PC-9 (cell line): ENCODE data around the gene TOB2. TPM values are rescaled to one million over a fixed set of nuclear protein-coding genes. Genes with fewer than 3 reads are reported as not detected.
"Not testable (repeated sequence)": the region's sequence is repeated elsewhere in the genome, so short reads cannot be mapped to it uniquely, and the experiment has no call there.

ENCODE experiments used
- BruUV-seq: library from RNA; stranded (reverse); fragments of 400-500 nt; replicated peaks from 2 replicates; lab custom pipeline; 2021; lab: Mats Ljungman, UMichigan
- CTCF ChIA-PET: fragments of 300-600 bp; sonication (Branson Sonifier 250); formaldehyde crosslinking; loops from one replicate; lab custom pipeline; 2022; ENCODE audit warnings: antibody characterized with exemption; lab: Charles Lee
- POLR2A ChIA-PET: fragments of 300-600 bp; sonication (Branson Sonifier 250); formaldehyde crosslinking; loops from one replicate; lab custom pipeline; 2022; ENCODE audit warnings: antibody characterized with exemption; ENCODE audit not compliant: unreplicated experiment; lab: Charles Lee
- DNase-seq, 2 experiments: peaks; one replicate each; pipeline versions ENCODE4 v3.0.0 to v3.0.0-alpha.2; 2015 to 2022; ENCODE audit warnings: mixed read lengths in 1 of 2
- H2AFZ ChIP-seq: fragments of 200-600 bp; sonication (generic); 2 replicates; pipeline ENCODE4 v1.8.1; 2017; ENCODE audit warnings: antibody characterized with exemption
- H3F3A ChIP-seq: fragments of 200-600 bp; sonication (generic); 2 replicates; pipeline ENCODE4 v1.8.1; 2017; ENCODE audit warnings: antibody characterized with exemption, mild to moderate bottlenecking, low read depth; ENCODE audit not compliant: insufficient read depth
- H3K27ac ChIP-seq: fragments of 200-600 bp; sonication (generic); 2 replicates; pipeline ENCODE4 v1.6.1; 2016; ENCODE audit warnings: mixed run types
- H3K27me3 ChIP-seq: fragments of 200-600 bp; sonication (generic); 2 replicates; pipeline ENCODE4 v1.6.1; 2016; ENCODE audit warnings: low read depth, mixed run types; ENCODE audit not compliant: insufficient read depth
- H3K36me3 ChIP-seq: fragments of 200-600 bp; sonication (generic); 2 replicates; pipeline ENCODE4 v1.6.1; 2016; ENCODE audit warnings: low read depth, mixed run types
- H3K4me1 ChIP-seq: fragments of 200-600 bp; sonication (generic); replicated peaks from 2 replicates; pipeline ENCODE4 v1.6.1; 2016; ENCODE audit warnings: mixed run types; ENCODE audit not compliant: insufficient read depth
- H3K4me2 ChIP-seq: fragments of 200-600 bp; sonication (generic); 2 replicates; pipeline ENCODE4 v1.6.1; 2017; ENCODE audit warnings: mixed run types
- H3K4me3 ChIP-seq: fragments of 200-600 bp; sonication (generic); 2 replicates; pipeline ENCODE4 v1.6.1; 2016; ENCODE audit warnings: mixed run types
- H3K79me2 ChIP-seq: fragments of 200-600 bp; sonication (generic); 2 replicates; pipeline ENCODE4 v1.6.1; 2017; ENCODE audit warnings: low read depth, mixed run types
- H3K9me2 ChIP-seq: fragments of 200-600 bp; sonication (generic); 2 replicates; pipeline ENCODE4 v1.8.1; 2017; ENCODE audit warnings: mild to moderate bottlenecking; ENCODE audit not compliant: insufficient read depth
- H3K9me3 ChIP-seq: fragments of 200-600 bp; sonication (generic); 2 replicates; pipeline ENCODE4 v1.8.1; 2016; ENCODE audit warnings: low read depth; ENCODE audit not compliant: insufficient read depth
- H4K20me1 ChIP-seq: fragments of 200-600 bp; sonication (generic); 2 replicates; pipeline ENCODE4 v1.8.1; 2017; ENCODE audit not compliant: insufficient read depth
- EZH2 ChIP-seq: fragments of 200-600 bp; sonication (generic); IDR thresholded peaks from 2 replicates; pipeline ENCODE4 v1.8.0; 2017; ENCODE audit warnings: antibody characterized with exemption, low read depth
- intact Hi-C: fragments of 100-400 bp; cut with micrococcal nuclease; formaldehyde crosslinking; loops from one replicate; pipeline ENCODE4 v1.10.0; 2022; ENCODE audit not compliant: unreplicated experiment
- total RNA-seq: library from RNA; stranded (reverse); gene quantifications from 2 replicates; pipeline ENCODE4 v1.2.3, GENCODE V29; 2021
- TF ChIP-seq, protein P1 (sequence below): fragments of 200-600 bp; sonication (generic); conservative IDR thresholded peaks from 2 replicates; pipeline ENCODE4 v1.6.1; 2017; ENCODE audit warnings: mixed run types, antibody characterized with exemption, mild to moderate bottlenecking, moderate library complexity

TOB2 gene
- total RNA-seq, 1 experiment from 2014 or later, result 57.4 TPM

DNA sequence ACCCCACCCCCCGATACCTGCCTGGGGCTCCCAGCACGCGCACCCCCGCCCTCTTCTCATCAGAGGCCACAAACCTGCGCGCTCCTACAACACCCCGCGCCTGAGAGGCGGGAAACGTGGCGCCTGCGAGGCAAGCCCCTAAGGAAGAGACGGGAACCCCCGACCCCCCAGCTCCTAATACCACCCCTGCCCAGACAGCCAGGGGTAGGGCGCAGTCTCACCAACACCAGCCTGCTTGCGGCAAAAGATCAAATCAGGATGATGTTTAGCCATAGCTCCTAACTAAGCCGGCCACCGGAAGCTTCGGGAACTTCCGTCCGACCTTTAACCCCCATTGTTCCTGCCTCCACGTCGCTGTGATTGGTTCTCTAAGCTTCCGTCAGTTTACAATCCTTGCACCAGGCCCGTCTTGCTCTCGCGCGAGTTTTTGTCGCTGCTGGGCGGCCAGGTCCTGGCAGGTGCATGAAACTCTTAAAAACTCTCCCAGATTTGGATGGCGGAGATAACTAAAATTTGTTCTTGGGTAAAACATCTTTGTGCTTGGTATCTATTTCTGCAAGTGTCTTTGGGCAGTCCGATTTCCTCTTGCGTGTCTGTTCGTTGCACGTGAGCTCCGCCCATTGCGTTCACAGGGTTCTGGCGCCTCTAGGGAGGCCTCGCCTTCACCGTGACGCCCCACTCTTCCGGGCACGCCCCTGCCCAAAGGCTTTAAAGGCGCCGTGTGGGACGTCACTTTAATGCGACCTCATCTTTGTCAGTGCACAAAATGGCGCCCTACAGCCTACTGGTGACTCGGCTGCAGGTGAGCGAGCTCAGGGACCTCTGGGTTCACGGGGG, 22.0 kb upstream of the TOB2 start, which contains the start of the genes ACO2 and PHF5A:
ACO2 (plus strand) TSS at position 737 of the 837 bp plus-strand sequence; CDS start at position 767, 30 bp downstream.
PHF5A (minus strand) TSS at position 312 of the 837 bp plus-strand sequence; CDS start at position 273, 39 bp downstream.
- H2AFZ ChIP-seq, result peak within 1 kb of the TSS; percentile 83
- H3F3A ChIP-seq, result peaks cover 22% of the 10 kb centered on the region; the same call in 1 of the 2 replicates
- H3K9me2 ChIP-seq, result no peaks in the 10 kb centered on the region
- H4K20me1 ChIP-seq, result peaks cover 19% of the 10 kb centered on the region; the same call in 1 of the 2 replicates
- intact Hi-C loops, result loop anchor here (1.0 kb wide), 2 partner anchors 20 to 49 kb away; no protein-coding TSS in a partner anchor
- TF ChIP-seq, protein P1, sequence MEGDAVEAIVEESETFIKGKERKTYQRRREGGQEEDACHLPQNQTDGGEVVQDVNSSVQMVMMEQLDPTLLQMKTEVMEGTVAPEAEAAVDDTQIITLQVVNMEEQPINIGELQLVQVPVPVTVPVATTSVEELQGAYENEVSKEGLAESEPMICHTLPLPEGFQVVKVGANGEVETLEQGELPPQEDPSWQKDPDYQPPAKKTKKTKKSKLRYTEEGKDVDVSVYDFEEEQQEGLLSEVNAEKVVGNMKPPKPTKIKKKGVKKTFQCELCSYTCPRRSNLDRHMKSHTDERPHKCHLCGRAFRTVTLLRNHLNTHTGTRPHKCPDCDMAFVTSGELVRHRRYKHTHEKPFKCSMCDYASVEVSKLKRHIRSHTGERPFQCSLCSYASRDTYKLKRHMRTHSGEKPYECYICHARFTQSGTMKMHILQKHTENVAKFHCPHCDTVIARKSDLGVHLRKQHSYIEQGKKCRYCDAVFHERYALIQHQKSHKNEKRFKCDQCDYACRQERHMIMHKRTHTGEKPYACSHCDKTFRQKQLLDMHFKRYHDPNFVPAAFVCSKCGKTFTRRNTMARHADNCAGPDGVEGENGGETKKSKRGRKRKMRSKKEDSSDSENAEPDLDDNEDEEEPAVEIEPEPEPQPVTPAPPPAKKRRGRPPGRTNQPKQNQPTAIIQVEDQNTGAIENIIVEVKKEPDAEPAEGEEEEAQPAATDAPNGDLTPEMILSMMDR, result no peak
- H3K4me3 ChIP-seq, result peak within 1 kb of the TSS; percentile 84
- peaks cover 45% of the 10 kb centered on the region for H3K36me3 ChIP-seq
- DNase-seq, result peak; percentile 94 to 96
- peak within 1 kb of the TSS; percentile 78 for H3K27ac ChIP-seq
- no TSS peak for BruUV-seq
- ChIA-PET POLR2A (interaction anchor here (0.5 to 1.5 kb wide), 10 partner anchors 19 to 975 kb away, joined by 3 to 15 read pairs (median 4); partner anchors contain the start of genes TEF and TOB2), CTCF (interaction anchor here (0.6 to 1.3 kb wide), 3 partner anchors 49 to 1719 kb away, joined by 3 to 4 read pairs (median 4); no protein-coding TSS in a partner anchor)
- no peaks in the 10 kb centered on the region for H3K9me3 ChIP-seq
- H3K4me1 ChIP-seq, result peaks cover 25% of the 10 kb centered on the region
- peak within 1 kb of the TSS; percentile 96 for H3K4me2 ChIP-seq
- H3K27me3 ChIP-seq, result no peaks in the 10 kb centered on the region
- peaks cover 90% of the 10 kb centered on the region for H3K79me2 ChIP-seq

DNA sequence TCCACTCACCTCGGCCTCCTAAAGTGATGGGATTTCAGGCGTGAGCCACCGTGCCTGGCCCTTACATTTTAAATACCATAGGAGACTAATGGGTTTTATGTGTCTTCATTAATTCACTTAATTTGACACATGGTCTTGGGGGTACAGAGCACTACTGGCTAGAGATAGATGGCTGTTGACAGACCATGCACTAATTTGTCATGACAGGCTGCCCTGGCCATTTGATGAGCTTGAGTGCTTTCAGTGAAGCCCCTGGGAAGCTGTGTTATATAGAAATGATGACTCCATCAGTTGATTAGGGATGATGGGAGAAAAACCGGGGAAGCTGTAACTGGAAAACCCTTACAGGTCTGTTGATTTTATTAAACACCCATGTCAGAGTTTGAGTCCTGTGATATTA, 15.3 kb upstream of the TOB2 start:
- POLR2A ChIA-PET, result interaction anchor here (0.8 kb wide), 1 partner anchor 351 kb away, joined by 16 read pairs; no protein-coding TSS in a partner anchor
- no TSS peak for BruUV-seq
- Histone ChIP-seq H3K9me2 (no peaks in the 10 kb centered on the region), H3K27ac (no peak overlapping the region), H3K27me3 (no peaks in the 10 kb centered on the region), H3K79me2 (peaks cover 28% of the 10 kb centered on the region), H3K4me3 (no peak overlapping the region), H3F3A (peaks cover 43% of the 10 kb centered on the region; the same call in 1 of the 2 replicates), H3K4me2 (no peak overlapping the region), H2AFZ (no peak overlapping the region), H4K20me1 (0 out of 2 replicates have a peak, but pooled peaks cover 11% of the 10 kb centered on the region), H3K9me3 (no peaks in the 10 kb centered on the region), H3K4me1 (no peaks in the 10 kb centered on the region; the same call in 1 of the 2 replicates), H3K36me3 (peaks cover 44% of the 10 kb centered on the region)
- DNase-seq, result no peak
- intact Hi-C loops, result no loop called here
- no peak for TF ChIP-seq EZH2
- TF ChIP-seq, protein P1, result no peak
- CTCF ChIA-PET, result interaction anchor here (0.6 kb wide), 2 partner anchors 173 to 562 kb away, joined by 5 to 11 read pairs; no protein-coding TSS in a partner anchor

DNA sequence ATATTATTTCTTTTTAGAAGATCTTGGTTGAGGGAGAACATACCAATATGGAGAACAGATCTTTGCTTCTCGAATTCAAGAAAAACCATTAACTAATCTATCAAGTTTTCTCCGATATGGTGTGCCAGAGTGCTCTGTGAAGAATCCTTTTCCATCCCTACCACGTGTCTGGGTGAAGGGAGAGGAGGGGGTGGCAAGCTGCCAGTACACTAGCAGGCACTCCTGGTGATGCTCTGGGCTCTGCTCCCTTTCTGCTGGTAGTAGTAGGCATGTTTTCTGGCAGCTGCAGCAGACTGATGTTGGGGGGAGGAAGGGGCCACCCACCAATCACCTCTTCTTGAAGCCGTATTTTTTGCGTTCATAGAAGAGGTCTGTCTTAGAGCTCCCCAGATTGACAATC, 13.5 kb upstream of the TOB2 start:
- DNase-seq, intact Hi-C loops, H3K27me3 ChIP-seq, H3K9me3 ChIP-seq, H3K4me1 ChIP-seq, BruUV-seq, H3K9me2 ChIP-seq, H2AFZ ChIP-seq, H3K27ac ChIP-seq, H3K4me2 ChIP-seq, POLR2A ChIA-PET, H3K4me3 ChIP-seq: not testable (repeated sequence)
- Histone ChIP-seq H3K36me3 (peaks cover 33% of the 10 kb centered on the region), H3F3A (peaks cover 49% of the 10 kb centered on the region; the same call in 1 of the 2 replicates), H4K20me1 (0 out of 2 replicates have a peak, but pooled peaks cover 11% of the 10 kb centered on the region), H3K79me2 (peaks cover 12% of the 10 kb centered on the region)
- CTCF ChIA-PET, result interaction anchor here (0.7 kb wide), 1 partner anchor 21 kb away, joined by 3 read pairs; no protein-coding TSS in a partner anchor
